ENCODE measurements around the gene COA1.

Gene COA1

GRCh38 chr7:43591558-43592180 lies 137.7 kb downstream of the COA1 start:
- TF ChIP-seq, protein P1, sequence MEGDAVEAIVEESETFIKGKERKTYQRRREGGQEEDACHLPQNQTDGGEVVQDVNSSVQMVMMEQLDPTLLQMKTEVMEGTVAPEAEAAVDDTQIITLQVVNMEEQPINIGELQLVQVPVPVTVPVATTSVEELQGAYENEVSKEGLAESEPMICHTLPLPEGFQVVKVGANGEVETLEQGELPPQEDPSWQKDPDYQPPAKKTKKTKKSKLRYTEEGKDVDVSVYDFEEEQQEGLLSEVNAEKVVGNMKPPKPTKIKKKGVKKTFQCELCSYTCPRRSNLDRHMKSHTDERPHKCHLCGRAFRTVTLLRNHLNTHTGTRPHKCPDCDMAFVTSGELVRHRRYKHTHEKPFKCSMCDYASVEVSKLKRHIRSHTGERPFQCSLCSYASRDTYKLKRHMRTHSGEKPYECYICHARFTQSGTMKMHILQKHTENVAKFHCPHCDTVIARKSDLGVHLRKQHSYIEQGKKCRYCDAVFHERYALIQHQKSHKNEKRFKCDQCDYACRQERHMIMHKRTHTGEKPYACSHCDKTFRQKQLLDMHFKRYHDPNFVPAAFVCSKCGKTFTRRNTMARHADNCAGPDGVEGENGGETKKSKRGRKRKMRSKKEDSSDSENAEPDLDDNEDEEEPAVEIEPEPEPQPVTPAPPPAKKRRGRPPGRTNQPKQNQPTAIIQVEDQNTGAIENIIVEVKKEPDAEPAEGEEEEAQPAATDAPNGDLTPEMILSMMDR (IDR thresholded peaks at IDR 0.05; ENCODE audit: low read length, missing control alignments): no peak
- no peak overlapping the region for H3K4me3 ChIP-seq (replicated peaks; ENCODE audit: low read depth, low read length)
- DNase-seq (ENCODE audit: low read depth): peak; percentile 28

- DNase-seq (ENCODE audit: low read depth): no peak
- TF ChIP-seq, protein P1 (IDR thresholded peaks at IDR 0.05; ENCODE audit: low read length, missing control alignments): no peak
- no peak overlapping the region for H3K4me3 ChIP-seq (replicated peaks; ENCODE audit: low read depth, low read length)
Measured at GRCh38 chr7:43590862-43591557, 138.3 kb downstream of the COA1 start.

GRCh38 chr7:43589728-43590127 lies 139.6 kb downstream of the COA1 start:
- DNase-seq (ENCODE audit: low read depth): no peak
- TF ChIP-seq, protein P1 (IDR thresholded peaks at IDR 0.05; ENCODE audit: low read length, missing control alignments): no peak
- H3K4me3 ChIP-seq (replicated peaks; ENCODE audit: low read depth, low read length): no peak overlapping the region

Data from fibroblast of pulmonary artery (primary cell).